PC-3 (cell line): ENCODE measurements around the gene CNIH3. TPM values are rescaled to one million over a fixed set of nuclear protein-coding genes. Genes with fewer than 3 reads are reported as not detected.

ENCODE experiments used
- ATAC-seq: fragments of 200-7000 bp; cut with Tn5 transposase; 2 replicates; pipeline ENCODE4 v1.9.1; 2020; ENCODE audit warnings: mild to moderate bottlenecking, moderate library complexity
- BruUV-seq: library from RNA; stranded (reverse); fragments of 400-500 nt; replicated peaks from 2 replicates; lab custom pipeline; 2021; lab: Mats Ljungman, UMichigan
- CTCF ChIA-PET: fragments of 300-600 bp; sonication (Branson Sonifier 250); formaldehyde crosslinking; loops from one replicate; lab custom pipeline; 2022; ENCODE audit warnings: antibody characterized with exemption; lab: Charles Lee
- POLR2A ChIA-PET: fragments of 300-600 bp; sonication (Branson Sonifier 250); formaldehyde crosslinking; loops from one replicate; lab custom pipeline; 2022; ENCODE audit warnings: antibody characterized with exemption; ENCODE audit not compliant: unreplicated experiment; lab: Charles Lee
- DNase-seq: peaks from one replicate; pipeline ENCODE4 v3.0.0-alpha.2; 2015
- H2AFZ ChIP-seq: fragments of 300-600 bp; sonication (generic); 2 replicates; pipeline ENCODE4 v1.6.0; 2016; ENCODE audit warnings: antibody characterized with exemption, low read length
- H3F3A ChIP-seq: fragments of 300-600 bp; sonication (generic); one replicate; pipeline ENCODE4 v1.6.0; 2017; ENCODE audit warnings: antibody characterized with exemption, low read length, control low read depth, mild to moderate bottlenecking; ENCODE audit not compliant: unreplicated experiment
- H3K27ac ChIP-seq: fragments of 300-600 bp; sonication (generic); 2 replicates; pipeline ENCODE4 v1.5.1; 2016; ENCODE audit warnings: mild to moderate bottlenecking, low read length
- H3K27me3 ChIP-seq: fragments of 300-600 bp; sonication (generic); 2 replicates; pipeline ENCODE4 v1.6.1; 2016; ENCODE audit warnings: low read length, mixed read lengths
- H3K36me3 ChIP-seq: fragments of 300-600 bp; sonication (generic); 2 replicates; pipeline ENCODE4 v1.6.1; 2016; ENCODE audit warnings: low read depth, mixed run types, low read length, mixed read lengths
- H3K4me1 ChIP-seq: fragments of 300-600 bp; sonication (generic); 2 replicates; pipeline ENCODE4 v1.5.1; 2016; ENCODE audit warnings: low read length; ENCODE audit not compliant: insufficient read depth
- H3K4me2 ChIP-seq: fragments of 300-600 bp; sonication (generic); 2 replicates; pipeline ENCODE4 v1.6.0; 2016; ENCODE audit warnings: low read length
- H3K4me3 ChIP-seq: fragments of 300-600 bp; sonication (generic); 2 replicates; pipeline ENCODE4 v1.5.1; 2016; ENCODE audit warnings: mild to moderate bottlenecking, low read length, mixed read lengths
- H3K79me2 ChIP-seq: fragments of 300-600 bp; sonication (generic); 2 replicates; pipeline ENCODE4 v1.6.1; 2017; ENCODE audit warnings: low read length, mixed read lengths
- H3K9ac ChIP-seq: fragments of 300-600 bp; sonication (generic); 2 replicates; pipeline ENCODE4 v1.6.0; 2016; ENCODE audit warnings: mild to moderate bottlenecking, low read length
- H3K9me2 ChIP-seq: fragments of 300-600 bp; sonication (generic); replicated peaks from 2 replicates; pipeline ENCODE4 v1.6.1; 2016; ENCODE audit warnings: mixed run types, low read length, mixed read lengths
- H3K9me3 ChIP-seq: fragments of 300-600 bp; sonication (generic); 2 replicates; pipeline ENCODE4 v1.6.1; 2016; ENCODE audit warnings: low read length, mixed read lengths
- H4K20me1 ChIP-seq: fragments of 300-600 bp; sonication (generic); 2 replicates; pipeline ENCODE4 v1.6.1; 2016; ENCODE audit warnings: low read length, mixed read lengths
- CTCF ChIP-seq: fragments of 300-600 bp; sonication (generic); conservative IDR thresholded peaks from 2 replicates; pipeline ENCODE4 v1.5.1; 2017; ENCODE audit warnings: antibody characterized with exemption, low read depth, mild to moderate bottlenecking, low read length
- EZH2 ChIP-seq: fragments of 300-600 bp; sonication (generic); IDR thresholded peaks from one replicate; pipeline ENCODE4 v1.6.1; 2017; ENCODE audit warnings: antibody characterized with exemption, mild to moderate bottlenecking, low read length; ENCODE audit not compliant: unreplicated experiment
- EZH2phosphoT487 ChIP-seq: fragments of 300-600 bp; sonication (generic); IDR thresholded peaks from 2 replicates; pipeline ENCODE4 v1.6.1; 2018; ENCODE audit warnings: mild to moderate bottlenecking, antibody characterized with exemption, low read length, borderline replicate concordance
- intact Hi-C: fragments of 100-400 bp; cut with micrococcal nuclease; formaldehyde crosslinking; loops from 2 replicates; pipeline ENCODE4 v1.9.0; 2023
- total RNA-seq: library from RNA; depleted of rRNA; stranded (reverse); fragments of >200 nt; gene quantifications from 2 replicates; pipeline ENCODE4 v1.2.3, GENCODE V29; 2014

CNIH3 gene
- total RNA-seq, 1 experiment from 2014 or later = 7.4 TPM

- no peak overlapping the region for H3K4me2 ChIP-seq
- H3F3A ChIP-seq = no peaks in the 10 kb centered on the region
- intact Hi-C loops = loop anchor here (10.0 kb wide), 1 partner anchor 190 kb away; the partner anchor contains the start of gene DNAH14
- DNase-seq (no peak), ATAC-seq (no peak)
- POLR2A ChIA-PET = no interaction called here
- no peaks in the 10 kb centered on the region for H3K36me3 ChIP-seq
- no peaks in the 10 kb centered on the region for H3K9me3 ChIP-seq
- CTCF ChIA-PET = no interaction called here
- H3K9me2 ChIP-seq = no peaks in the 10 kb centered on the region
- H3K9ac ChIP-seq = no peak overlapping the region
- H3K27me3 ChIP-seq = no peaks in the 10 kb centered on the region
- H3K79me2 ChIP-seq = no peaks in the 10 kb centered on the region
- H4K20me1 ChIP-seq = no peaks in the 10 kb centered on the region
- peaks cover 24% of the 10 kb centered on the region for H3K4me1 ChIP-seq
- H2AFZ ChIP-seq = no peak overlapping the region
- TF ChIP-seq EZH2 (no peak), CTCF (peak; percentile 46), EZH2phosphoT487 (no peak)
- H3K27ac ChIP-seq = no peak overlapping the region; the same call in 1 of the 2 replicates
- H3K4me3 ChIP-seq = no peak overlapping the region
- BruUV-seq = no TSS peak
These were observed 118.3 kb downstream of the CNIH3 start for GRCh38 chr1:224734261-224734935.

- H3K27me3 ChIP-seq = no peaks in the 10 kb centered on the region
- no TSS peak for BruUV-seq
- no peak overlapping the region for H3K4me2 ChIP-seq
- peaks cover 24% of the 10 kb centered on the region for H3K4me1 ChIP-seq
- no peak overlapping the region for H3K4me3 ChIP-seq
- DNase-seq = no peak
- no peaks in the 10 kb centered on the region for H3K9me2 ChIP-seq
- no peak overlapping the region for H3K9ac ChIP-seq
- H3K79me2 ChIP-seq = no peaks in the 10 kb centered on the region
- no peaks in the 10 kb centered on the region for H4K20me1 ChIP-seq
- H3K27ac ChIP-seq = no peak overlapping the region
- no peaks in the 10 kb centered on the region for H3K36me3 ChIP-seq
- no peaks in the 10 kb centered on the region for H3F3A ChIP-seq
- H3K9me3 ChIP-seq = no peaks in the 10 kb centered on the region
- TF ChIP-seq EZH2 (no peak), CTCF (no peak), EZH2phosphoT487 (no peak)
- ATAC-seq = no peak
- ChIA-PET POLR2A (no interaction called here), CTCF (no interaction called here)
- intact Hi-C loops = loop anchor here (10.0 kb wide), 1 partner anchor 190 kb away; the partner anchor contains the start of gene DNAH14
- no peak overlapping the region for H2AFZ ChIP-seq
These were observed 119.0 kb downstream of the CNIH3 start for GRCh38 chr1:224735159-224735558.

GRCh38 chr1:224736619-224737352, 120.7 kb downstream of the CNIH3 start:
- ATAC-seq (no peak), DNase-seq (no peak)
- H2AFZ ChIP-seq = no peak overlapping the region
- ChIA-PET CTCF (no interaction called here), POLR2A (no interaction called here)
- no peak overlapping the region for H3K9ac ChIP-seq
- no peaks in the 10 kb centered on the region for H3K9me3 ChIP-seq
- no peaks in the 10 kb centered on the region for H3K27me3 ChIP-seq
- no TSS peak for BruUV-seq
- H3K4me1 ChIP-seq = peaks cover 24% of the 10 kb centered on the region
- H3F3A ChIP-seq = no peaks in the 10 kb centered on the region
- H3K79me2 ChIP-seq = no peaks in the 10 kb centered on the region
- no peaks in the 10 kb centered on the region for H3K36me3 ChIP-seq
- intact Hi-C loops = loop anchor here (10.0 kb wide), 1 partner anchor 188 kb away; the partner anchor contains the start of gene DNAH14
- no peak overlapping the region for H3K27ac ChIP-seq
- H4K20me1 ChIP-seq = no peaks in the 10 kb centered on the region
- TF ChIP-seq EZH2phosphoT487 = no peak
- no peak for TF ChIP-seq CTCF
- TF ChIP-seq EZH2 = no peak
- H3K4me3 ChIP-seq = no peak overlapping the region
- no peaks in the 10 kb centered on the region for H3K9me2 ChIP-seq
- no peak overlapping the region for H3K4me2 ChIP-seq
